Activated T-helper 1 cell treated with anti-CD3 and anti-CD28 coated beads, Interleukin-2, amount 50 U/mL, for 16 hours (primary cell): ENCODE data around the gene HSPB8.

Experiments used
- DNase-seq, 2 donors: peaks; one replicate each; pipeline ENCODE4 v3.0.0-alpha.2; 2020; ENCODE audit warnings: low read depth in 1 of 2, low spot score in 1 of 2

HSPB8 gene, protein sequence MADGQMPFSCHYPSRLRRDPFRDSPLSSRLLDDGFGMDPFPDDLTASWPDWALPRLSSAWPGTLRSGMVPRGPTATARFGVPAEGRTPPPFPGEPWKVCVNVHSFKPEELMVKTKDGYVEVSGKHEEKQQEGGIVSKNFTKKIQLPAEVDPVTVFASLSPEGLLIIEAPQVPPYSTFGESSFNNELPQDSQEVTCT

GRCh38 chr12:119178544-119179334 is at the start of gene HSPB8:
Gene HSPB8, plus strand, starts transcription at chr12:119178931. Its CDS starts 382 bp downstream, at chr12:119179313.
- DNase-seq: no peak

- no peak for DNase-seq
Observed at GRCh38 chr12:119129827-119130434, 48.8 kb upstream of the HSPB8 start.

- DNase-seq: no peak
Observed at GRCh38 chr12:119130523-119130922, 48.2 kb upstream of the HSPB8 start.

- DNase-seq: no peak
Observed at GRCh38 chr12:119134284-119135072, 44.3 kb upstream of the HSPB8 start.

DNA sequence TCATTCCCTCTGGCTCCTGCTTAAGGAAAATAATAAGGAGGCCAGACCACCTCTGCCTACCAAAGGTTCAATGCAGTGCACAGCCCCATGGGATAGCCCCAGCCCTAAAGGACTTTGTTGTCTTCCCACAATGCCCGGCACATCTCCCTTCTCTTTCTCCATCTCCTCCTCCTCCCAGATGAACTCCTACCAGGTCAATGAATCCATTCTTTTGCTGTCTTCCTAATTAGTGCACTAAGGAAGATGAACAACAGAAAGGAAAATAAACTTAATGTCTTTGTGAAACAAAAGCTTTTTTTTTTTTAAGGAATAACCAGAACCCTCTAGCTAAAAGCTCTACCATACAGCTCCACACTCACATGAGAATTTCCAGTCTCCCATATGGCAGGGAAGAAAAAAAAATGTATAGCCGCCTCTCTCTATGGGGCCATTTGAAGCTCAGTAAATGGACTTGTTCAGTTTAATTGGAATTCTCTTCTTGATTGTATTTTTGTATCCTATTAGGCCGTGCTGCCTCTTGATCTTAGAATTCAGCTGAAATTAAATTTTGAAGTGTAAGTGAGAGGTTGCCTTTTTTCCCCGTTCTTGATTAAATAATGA is 41.8 kb upstream of the HSPB8 start:
- no peak for DNase-seq

- no peak for DNase-seq
Observed at GRCh38 chr12:119139448-119139847, 39.3 kb upstream of the HSPB8 start.

GRCh38 chr12:119145367-119145766 is 33.4 kb upstream of the HSPB8 start:
- no peak for DNase-seq

DNA sequence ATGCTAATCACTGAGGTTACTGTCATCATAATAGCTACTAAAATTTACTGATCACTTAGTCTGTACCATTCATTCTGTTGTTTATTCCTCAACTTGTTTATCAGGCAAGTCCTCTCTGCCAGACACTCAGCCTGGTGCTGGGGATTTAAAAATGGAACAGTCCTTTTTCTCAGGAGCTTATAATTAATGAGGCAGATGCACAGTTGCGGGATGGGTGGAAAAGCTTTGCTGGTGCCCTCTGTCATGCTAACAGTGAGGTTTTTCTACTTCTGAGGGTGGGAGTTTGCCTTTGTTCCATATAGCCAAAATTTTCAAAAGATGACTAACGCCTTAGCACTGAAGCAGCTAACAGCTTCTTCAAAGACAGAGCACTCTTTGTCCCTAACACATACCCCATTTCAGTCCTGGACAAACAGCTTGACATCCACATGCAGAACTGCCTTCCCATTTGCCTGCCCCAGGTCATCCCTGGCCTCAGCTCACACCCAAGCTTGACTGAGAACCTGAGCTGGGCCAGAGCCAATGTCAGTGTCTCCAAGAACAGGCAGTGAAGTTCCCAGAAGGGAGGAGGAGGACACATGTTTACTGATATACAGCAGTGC is 30.8 kb upstream of the HSPB8 start:
- no peak for DNase-seq

DNA sequence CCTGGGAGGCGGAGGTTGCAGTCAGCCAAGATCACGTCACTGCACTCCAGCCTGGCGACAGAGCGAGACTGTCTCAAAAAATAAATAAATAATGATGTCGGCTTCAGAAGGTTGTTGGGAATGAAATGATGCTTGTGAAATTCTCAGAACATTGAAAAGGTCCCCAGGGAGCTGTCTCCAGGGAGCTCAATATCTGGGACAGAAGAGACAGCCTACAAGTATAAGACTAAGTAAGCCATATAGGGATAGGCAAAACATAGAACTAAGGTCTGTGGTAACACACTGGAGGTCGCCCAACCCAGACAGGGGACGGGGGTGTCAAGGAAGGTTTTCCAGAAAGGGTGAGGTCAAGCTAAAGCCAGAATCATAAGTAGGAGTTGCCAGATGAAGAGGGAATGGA is 29.5 kb upstream of the HSPB8 start:
- no peak for DNase-seq

GRCh38 chr12:119151445-119152026 is 27.2 kb upstream of the HSPB8 start:
- DNase-seq: no peak

- no peak for DNase-seq
Observed at GRCh38 chr12:119153477-119154434, 25.0 kb upstream of the HSPB8 start.

DNA sequence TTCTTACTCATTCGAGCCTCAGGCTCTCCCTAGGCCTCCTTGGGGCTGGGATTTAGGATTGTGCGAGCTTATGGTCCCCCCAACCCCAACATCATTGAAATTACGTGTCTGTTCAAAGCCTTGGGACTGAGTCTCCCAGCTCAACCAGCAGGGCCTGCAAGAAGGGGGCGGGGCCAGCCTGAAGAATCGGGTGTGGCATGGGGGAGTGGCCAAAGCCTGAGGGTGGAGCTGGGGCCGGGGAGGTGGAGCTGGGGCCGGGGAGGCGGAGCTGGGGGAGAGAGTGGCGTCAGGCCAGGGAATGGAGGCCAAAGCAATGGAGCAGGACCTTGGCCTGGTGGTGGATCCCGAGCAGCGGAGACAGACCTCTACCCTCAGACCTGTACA is 24.3 kb upstream of the HSPB8 start:
- no peak for DNase-seq

GRCh38 chr12:119156401-119157044 is 22.2 kb upstream of the HSPB8 start:
- DNase-seq: no peak

DNA sequence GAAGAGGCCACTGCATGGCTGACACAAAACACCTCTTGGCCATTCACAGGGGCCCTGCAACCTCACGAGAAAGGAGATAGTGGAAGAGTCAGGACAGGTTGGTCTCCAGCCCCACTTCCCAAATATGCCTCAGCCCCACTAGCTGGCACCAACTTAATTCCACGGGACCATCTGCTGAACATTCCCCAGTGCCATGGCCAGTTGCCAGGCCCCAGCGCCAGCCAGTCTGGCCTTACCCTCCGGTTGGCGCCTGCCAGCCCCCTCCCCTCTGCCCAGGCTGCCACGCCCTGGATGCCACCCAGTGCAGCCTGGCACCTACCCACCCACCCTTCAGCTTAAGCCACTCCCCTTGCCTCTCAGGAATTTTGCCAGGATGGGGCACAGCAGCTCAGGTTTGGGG is 21.2 kb upstream of the HSPB8 start:
- no peak for DNase-seq

DNA sequence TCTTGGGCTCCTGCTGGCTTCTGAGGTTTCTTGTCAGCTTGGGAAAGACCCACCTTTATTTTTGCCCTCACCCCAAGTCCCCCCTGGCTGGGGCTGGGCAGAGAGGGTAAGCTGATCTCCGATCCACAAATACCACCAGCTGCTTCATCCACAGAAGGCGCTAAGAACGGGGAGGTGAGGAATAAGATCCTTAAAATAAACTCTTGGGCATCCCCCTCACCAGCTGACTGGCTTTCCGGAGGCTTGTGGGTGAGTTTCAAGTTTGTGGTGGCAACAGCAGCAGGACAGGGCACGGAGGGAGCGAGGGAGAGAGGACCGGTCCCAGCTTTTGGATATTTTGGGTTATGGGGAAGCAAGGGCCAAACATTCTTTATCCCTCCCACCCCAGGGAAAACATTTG is 20.8 kb upstream of the HSPB8 start:
- DNase-seq: no peak

DNA sequence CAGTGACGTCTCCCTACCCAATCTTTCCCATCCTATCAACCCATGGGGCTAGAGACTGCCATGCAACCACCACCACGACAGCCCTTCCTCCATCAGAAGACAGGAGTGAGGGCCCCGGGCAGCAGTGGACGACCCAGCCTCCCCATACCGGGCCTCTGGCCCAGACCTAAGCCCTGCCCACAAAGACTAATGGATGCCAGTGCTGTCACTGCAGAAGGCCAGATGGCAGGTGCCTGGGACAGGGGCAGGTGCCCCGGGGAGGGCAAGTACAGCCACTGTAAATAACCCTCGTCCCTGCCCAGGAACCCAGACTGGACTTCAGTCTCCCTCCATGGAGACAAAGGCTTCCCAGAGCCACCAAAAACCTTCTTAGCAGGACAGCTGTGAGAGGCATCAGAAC is 20.3 kb upstream of the HSPB8 start:
- no peak for DNase-seq

- DNase-seq: no peak
Observed at GRCh38 chr12:119159844-119160243, 18.9 kb upstream of the HSPB8 start.

- DNase-seq: no peak
Observed at GRCh38 chr12:119167902-119168301, 10.8 kb upstream of the HSPB8 start.

DNA sequence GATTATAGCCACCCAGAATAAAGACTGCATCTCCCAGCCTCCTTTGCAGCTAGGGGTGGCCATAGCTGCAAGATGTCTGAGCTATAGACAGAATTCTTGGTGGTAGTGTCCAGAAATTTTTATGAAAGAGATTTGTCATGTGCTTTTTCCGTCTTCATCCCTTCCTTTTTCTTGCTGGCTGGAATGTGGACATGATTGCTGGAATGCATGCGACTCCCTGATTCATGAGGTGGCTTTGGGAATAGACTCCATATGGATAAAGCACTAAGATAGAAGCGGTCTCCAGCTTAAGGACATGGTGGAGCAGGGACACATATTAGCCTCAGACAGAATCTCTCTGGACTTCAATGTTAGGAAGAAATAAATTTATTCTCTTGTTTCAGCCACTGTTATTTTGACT is 10.0 kb upstream of the HSPB8 start:
- no peak for DNase-seq
